HG03565 (cell line): ENCODE results near the gene KLF6.

ENCODE experiments used
- ATAC-seq: cut with Tn5 transposase; IDR thresholded peaks from one replicate; pipeline ENCODE4 v1.9.1; 2021; ENCODE audit warnings: mild to moderate bottlenecking, moderate library complexity; ENCODE audit not compliant: unreplicated experiment

The KLF6 gene

DNA sequence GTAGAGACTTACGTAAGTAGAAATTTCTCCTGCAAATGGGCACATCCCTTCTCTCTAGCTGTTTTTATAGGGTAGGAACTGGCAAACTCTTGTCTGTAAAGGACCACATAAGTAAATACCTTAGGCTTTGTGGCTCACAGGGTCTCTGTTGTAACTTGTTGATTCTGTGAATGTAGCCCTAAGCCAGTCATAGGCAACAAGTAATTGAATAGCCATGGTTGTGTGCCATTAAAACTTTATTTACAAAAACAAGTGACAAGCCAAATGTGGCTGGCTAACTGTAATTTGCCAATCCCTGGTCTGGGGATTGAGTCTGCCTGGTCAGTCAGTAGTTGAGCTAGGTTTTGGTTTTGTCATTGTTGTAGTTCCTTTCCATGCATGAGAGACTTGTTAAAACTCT is 5.3 kb upstream of the KLF6 start:
- ATAC-seq = no peak

DNA sequence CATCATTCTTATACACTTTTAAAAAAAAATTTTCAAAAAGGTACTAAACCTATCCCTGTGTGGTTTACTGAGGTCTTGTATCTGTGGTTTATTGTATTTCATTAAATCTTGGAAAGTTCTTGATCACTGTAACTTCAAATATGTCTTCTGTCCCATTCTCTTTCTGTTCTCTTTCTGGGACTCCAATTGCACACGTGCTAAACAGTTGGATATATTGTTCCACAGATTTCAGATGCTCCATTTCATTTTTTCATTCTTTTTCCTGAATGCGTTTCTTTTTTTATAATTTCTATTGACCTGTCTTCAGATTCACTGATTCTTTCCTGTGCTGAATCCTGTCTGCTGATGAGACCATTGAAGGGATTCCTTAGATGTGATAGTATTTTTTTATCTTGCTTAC is 4.6 kb upstream of the KLF6 start:
- ATAC-seq = no peak

DNA sequence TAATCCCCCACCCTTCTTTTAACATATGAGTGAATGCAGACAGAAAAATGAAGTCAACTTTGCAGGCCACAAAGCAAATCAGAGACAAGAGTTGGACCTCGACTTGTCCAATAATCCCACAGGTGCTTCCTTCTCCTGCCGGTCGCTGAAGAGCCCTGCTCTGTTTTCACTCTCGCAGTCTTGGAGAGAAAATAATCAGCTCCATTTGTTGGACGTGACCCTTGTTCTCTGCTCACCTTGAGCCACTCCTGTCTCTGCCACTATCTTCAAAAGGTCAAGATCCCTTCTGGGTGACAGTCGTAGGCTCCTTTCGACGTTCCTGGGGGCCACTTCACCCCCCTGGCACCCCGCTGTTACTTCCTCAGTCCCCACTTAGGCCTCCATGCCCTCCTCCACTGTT is 2.8 kb upstream of the KLF6 start:
- no peak for ATAC-seq

DNA sequence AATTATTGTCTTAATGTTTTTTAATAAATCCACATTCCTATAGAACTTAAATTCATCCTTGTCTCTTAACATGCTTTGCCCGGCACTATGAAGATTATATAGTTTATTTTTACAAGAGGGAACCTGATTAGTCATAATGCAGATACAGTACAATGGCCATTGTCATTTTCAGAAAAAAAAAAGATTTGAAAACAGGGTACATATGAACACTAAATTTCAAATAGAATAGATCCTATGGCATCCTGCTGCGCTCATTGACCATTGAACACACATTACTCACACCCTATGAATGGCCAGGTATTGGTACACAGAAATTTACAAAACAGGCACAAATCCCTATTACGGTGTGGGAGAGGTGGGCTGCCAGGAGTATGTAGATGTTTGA is 2.0 kb upstream of the KLF6 start:
- ATAC-seq = no peak

DNA sequence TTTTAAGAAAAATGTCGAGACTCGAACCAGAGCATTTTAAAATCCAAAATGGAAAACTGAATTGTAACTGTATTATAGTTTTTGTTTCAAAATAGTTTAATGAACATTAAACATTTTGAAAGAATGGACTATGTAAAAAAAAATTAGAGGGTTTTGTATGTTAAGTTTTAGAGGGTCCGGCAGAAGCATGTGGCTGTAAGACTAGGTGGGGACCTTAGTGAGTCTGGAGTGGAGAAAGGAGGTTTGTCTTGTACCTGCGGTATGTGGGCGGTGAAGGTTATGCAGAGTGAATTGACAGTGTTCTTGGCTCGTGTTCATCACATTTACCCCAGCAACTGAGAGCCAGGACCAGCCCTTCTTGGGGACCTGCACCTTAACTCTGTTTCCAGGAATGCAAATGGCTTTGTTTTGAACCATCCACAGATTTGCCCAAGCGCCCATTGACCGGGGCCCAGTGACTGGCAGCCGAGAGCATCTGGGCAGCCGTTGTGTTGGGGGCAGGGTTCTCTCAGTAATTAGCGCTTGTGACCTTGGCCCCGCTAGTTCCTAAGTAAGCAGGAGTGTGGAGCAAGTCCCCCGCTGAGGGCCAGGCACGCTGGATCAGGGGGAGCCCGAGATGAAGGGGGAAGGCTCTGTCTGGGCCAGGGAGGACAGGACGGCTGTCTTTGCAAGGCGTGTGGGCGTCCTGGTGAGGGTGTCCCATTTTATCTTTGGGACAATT is 1.4 kb upstream of the KLF6 start:
- no peak for ATAC-seq

DNA sequence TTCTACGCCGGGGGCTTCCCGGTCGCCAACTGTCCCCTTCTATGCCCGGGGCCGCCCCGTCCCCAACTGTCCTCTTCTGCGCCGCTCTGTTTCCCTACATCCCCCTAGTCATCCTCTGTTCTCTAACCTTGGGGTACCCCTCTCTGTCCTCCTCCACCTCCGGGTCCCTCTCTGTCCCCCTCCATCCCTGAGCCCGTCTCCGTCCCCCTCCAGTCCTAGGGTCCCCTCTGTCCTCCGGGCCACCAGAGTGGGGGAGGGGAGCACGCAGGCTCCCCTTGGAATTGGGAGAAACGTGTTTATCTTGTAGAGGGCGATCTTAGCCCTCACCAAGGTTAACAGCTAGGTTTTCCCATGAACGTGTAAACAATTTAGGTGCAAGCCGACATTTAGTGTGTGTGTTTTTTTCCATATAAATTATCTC is 852 bp upstream of the KLF6 start:
- ATAC-seq = no peak

DNA sequence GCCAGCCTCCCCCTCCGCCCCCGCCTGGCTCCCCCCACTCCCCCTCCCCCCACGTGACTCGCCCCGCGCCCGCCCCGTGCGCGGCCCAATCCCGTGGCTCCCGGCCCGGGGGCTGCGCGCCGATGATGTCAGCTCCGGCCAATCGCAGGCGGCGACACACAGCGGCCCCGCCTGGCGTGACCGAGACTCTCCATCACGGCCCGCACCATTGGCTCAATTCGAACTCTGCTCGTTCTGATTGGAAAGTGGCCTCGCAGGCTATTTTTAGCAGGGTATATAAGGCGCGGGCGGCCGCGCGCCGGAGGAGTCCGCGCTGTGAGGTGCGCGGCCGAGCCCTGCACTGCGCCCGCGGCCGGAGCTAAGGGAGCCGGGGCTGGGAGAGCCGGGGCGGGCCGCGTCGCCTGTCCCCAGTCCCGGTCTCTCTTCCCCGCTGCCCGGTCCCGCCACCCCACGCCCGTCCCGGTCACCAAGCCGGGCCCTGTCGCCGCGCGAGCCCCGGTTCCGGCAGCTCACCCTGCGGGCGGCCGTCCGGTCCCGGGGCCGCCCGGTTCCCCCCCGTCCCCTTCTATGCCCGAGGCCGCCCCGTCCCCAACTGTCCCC is 342 bp upstream of the KLF6 start:
- peak; percentile 78 for ATAC-seq

DNA sequence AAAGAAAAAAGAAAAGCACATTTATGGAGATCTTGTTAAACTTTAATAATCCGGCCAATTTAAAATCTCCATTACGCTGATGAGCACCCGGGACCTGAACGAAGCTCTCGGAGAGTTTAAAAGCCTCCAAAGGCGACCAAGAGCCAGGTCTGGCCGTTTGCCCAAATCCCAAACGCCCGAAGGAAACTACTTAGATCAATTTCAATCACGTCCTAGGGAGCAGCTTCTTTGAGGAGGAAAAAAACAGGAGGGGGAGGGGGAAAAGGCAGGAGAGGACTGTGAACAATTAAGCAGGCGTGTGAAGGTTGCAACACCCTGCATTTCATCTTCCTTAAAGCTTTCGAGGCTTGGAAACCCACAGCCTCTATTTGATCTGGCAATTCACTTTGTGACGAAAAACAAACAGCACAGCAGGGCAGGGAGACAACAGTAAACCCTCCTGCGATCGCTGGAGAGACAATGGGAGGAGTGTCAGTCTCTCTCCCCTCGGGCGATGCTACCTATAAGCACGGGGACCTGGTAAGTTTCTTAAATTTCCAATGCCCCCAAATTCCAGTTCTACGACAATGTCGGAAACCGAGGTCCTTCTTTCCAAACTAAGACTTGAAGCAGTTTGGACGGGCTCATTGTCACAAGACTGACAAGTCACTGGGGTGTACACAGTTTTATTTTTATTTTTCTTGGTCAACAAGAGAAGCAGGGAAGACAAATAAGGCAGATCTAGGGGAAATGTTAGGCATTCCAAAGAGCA is 1.2 kb downstream of the KLF6 start:
- no peak for ATAC-seq

DNA sequence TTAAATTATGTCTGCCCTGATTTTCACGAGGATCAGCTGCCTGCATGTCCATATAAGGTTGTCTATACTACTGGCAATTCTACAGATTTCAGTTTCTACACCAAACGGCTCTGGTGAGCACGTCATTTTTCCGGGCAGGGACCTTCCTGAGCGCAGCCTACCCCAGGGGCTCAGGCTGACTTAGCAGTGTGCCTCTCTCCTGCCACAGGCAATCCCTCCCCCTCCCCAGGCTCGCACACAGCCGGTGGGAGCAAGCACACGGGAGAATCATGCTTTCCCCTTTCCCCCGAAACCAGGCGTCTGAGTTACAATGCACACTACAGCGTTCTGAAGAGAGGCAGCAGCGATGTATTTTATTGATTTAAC is 1.7 kb downstream of the KLF6 start:
- peak; percentile 22 for ATAC-seq

- no peak for ATAC-seq
Observed at GRCh38 chr10:3782451-3783315, 2.3 kb downstream of the KLF6 start.

DNA sequence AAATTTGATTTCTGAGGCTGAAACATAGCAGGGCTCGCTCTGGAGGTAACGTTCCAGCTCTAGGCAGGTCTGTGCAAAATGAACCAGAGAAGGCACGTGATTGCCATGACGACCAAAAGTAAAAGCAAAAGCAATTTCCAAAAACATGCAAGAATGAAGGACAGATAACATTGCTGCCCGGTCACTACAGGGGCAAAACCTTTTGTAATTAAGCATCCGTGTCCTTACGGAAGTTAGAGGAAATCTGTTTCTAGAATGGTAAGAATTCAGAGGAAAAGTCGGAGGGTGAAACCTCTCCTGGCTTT is 2.9 kb downstream of the KLF6 start:
- no peak for ATAC-seq

DNA sequence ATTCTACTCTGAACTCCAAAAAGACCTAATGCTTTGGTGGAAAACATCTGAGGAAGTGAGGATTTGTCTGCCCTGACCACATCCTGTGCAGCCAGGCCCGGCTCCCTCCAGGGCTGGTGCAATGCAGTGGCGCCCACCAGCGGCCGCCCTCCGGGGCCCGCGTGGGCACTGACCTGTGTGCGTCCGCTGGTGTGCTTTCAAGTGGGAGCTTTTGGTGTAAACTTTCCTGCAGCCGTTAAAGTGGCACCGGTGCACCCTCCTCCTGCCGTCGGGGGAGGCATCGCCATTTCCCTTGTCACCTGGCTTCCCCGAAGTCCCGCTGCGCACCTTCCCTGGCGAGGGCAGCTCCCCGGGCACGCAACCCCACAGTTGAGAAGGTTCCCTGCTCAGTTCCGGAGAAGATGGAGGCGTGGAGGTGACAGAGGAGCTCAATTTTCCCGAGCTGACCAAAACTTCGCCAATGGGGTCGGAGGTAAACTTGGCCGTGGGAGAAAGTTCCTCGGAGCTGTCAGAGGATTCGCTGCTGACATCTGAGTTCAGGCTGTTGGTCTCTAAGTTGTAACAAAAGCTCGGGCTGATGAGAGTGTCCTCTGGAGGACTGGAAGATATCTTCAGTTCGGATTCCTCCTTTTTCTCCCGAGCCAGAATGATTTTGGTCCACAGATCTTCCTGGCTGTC is 3.4 kb downstream of the KLF6 start:
- ATAC-seq = no peak

GRCh38 chr10:3780771-3781467 is 4.1 kb downstream of the KLF6 start:
- ATAC-seq = no peak

DNA sequence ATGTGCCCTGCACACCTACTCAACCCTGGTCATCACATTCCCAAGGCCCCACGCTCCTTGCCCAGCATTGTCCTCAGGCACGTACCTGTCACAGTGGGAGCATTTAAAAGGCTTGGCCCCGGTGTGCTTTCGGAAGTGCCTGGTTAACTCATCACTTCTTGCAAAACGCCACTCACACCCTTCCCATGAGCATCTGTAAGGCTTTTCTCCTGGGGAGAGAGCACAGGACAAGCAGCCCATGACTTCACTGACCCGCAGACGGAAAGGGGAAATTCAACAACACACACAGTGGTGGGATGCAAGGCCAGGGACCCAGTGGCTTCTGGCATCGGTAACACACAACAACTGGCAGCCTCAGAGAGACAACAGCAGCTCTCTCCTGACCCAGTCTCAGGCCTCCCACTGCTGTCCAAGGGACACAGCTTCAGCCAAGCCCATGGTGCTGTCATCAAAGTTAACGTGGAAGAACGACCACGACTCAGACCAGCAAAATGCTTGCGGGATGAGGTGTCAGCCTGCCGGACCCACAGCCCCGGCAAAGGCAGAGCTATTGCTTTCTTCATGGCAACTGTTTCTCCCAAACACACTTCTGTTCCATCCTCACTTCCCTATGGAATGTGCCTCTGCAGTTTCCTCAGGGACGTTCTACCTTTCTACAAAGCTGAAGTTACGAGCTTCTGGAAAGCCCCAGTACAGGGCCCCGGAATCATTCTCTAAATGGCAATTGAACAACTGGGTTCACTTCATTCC is 4.8 kb downstream of the KLF6 start:
- ATAC-seq = no peak

- no peak for ATAC-seq
Observed at GRCh38 chr10:3779158-3779741, 5.8 kb downstream of the KLF6 start.

DNA sequence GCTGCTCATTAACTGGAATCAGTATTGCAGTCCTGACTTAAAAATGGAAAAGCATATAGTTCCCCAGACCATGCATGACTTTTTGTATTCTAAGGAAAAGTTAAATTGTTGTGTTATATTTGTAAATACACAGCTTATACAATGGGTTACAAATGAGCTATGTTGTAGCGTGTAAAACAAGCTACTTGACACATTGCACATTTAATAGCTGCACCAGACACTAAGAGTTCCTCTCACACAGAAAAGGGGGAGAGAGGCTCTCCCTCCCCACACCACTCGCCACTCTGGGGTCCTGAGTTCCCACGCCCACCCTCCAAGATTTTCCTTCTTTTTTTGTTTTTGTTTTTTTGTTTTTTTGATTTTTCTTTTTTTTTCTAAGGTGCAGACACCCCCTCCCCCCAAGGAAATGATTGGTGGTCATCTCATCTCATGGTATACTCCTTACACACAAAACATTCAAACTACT is 6.3 kb downstream of the KLF6 start:
- ATAC-seq = no peak

- ATAC-seq = no peak
Observed at GRCh38 chr10:3777981-3778691, 6.9 kb downstream of the KLF6 start.

GRCh38 chr10:3776796-3777571 is 8.0 kb downstream of the KLF6 start:
- no peak for ATAC-seq
